ENCODE results near the gene PGBD5. TPM values are rescaled to one million over a fixed set of nuclear protein-coding genes. Genes with fewer than 3 reads are reported as not detected.

The PGBD5 gene
- total RNA-seq, 2 donors from 2014 or later = 0.14 to 0.63 TPM

DNA sequence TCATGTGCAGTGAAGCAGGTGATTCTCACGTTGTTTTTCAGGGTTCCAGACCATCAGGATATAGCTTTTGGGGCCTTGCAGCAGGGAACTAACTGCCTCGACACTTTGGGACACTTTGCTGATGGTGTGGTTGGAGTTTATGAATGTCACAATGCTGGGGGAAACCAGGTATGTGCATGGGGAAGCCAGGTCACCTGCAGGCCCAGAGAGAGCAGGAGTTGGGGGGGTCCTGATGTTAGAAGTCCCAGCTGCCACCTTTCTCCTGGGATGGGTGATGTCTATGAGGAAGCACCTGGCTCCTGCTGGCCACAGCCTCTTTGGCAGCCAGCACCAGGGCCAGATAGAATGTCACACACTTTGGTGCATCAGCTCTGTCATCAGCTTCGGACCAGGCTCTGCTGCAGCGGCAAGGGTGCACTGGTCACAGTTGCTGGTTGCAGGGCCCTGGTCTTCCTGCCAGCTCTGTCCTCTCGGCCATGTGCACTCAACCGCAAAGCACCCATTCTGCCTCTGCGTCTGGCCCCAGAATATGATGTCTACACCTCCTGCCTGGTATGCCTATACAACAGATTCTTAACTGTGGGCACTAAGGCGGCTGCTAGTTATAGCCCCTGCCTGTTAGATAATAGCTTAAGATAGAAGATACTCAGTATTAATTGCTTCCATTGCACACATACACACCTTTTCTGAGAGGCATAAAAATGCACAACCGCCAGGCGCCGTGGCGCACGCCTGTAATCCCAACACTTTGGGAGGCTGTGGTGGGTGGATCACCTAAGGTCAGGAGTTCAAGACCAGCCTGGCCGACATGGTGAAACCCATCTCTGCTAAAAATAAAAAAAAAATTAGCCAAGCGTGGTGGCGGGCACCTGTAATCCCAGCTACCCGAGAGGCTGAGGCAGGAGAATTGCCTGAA lies 160.7 kb downstream of the PGBD5 start:
- ATAC-seq (ENCODE audit: insufficient number of reproducible peaks, low FRiP score, low read depth) = no peak
- Histone ChIP-seq H3K36me3 (peaks cover 32% of the 10 kb centered on the region), H3K4me3 (no peak overlapping the region), H3K27ac (peak overlapping the region; percentile 56 to 60), H3K4me1 (ENCODE audit: control insufficient read depth in 1 of 2, low read depth in 2 of 2) (peaks cover 10 to 76% of the 10 kb centered on the region in 2 donors), H3K27me3 (replicated peaks; ENCODE audit: insufficient read depth) (no peaks in the 10 kb centered on the region), H3K9me3 (no peaks in the 10 kb centered on the region)
- TF ChIP-seq, protein P1, sequence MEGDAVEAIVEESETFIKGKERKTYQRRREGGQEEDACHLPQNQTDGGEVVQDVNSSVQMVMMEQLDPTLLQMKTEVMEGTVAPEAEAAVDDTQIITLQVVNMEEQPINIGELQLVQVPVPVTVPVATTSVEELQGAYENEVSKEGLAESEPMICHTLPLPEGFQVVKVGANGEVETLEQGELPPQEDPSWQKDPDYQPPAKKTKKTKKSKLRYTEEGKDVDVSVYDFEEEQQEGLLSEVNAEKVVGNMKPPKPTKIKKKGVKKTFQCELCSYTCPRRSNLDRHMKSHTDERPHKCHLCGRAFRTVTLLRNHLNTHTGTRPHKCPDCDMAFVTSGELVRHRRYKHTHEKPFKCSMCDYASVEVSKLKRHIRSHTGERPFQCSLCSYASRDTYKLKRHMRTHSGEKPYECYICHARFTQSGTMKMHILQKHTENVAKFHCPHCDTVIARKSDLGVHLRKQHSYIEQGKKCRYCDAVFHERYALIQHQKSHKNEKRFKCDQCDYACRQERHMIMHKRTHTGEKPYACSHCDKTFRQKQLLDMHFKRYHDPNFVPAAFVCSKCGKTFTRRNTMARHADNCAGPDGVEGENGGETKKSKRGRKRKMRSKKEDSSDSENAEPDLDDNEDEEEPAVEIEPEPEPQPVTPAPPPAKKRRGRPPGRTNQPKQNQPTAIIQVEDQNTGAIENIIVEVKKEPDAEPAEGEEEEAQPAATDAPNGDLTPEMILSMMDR (IDR thresholded peaks at IDR 0.05) = no peak
- no peak for DNase-seq (ENCODE audit: low spot score)

Other genes starting within 250 kb of the PGBD5 start
- gene COG2, start 216.1 kb upstream of the PGBD5 start, total RNA-seq = 10 to 100 TPM; 22.9 to 31.0 TPM